GM03348 (cell line): Measurements from ENCODE around the gene GRN.
"Not testable (repeated sequence)": the region's sequence is repeated elsewhere in the genome, so short reads cannot be mapped to it uniquely, and the experiment has no call there.

ENCODE experiments used
- DNase-seq: peaks from one replicate; pipeline ENCODE4 v3.0.0; 2012; ENCODE audit warnings: low spot score

The GRN gene

DNA sequence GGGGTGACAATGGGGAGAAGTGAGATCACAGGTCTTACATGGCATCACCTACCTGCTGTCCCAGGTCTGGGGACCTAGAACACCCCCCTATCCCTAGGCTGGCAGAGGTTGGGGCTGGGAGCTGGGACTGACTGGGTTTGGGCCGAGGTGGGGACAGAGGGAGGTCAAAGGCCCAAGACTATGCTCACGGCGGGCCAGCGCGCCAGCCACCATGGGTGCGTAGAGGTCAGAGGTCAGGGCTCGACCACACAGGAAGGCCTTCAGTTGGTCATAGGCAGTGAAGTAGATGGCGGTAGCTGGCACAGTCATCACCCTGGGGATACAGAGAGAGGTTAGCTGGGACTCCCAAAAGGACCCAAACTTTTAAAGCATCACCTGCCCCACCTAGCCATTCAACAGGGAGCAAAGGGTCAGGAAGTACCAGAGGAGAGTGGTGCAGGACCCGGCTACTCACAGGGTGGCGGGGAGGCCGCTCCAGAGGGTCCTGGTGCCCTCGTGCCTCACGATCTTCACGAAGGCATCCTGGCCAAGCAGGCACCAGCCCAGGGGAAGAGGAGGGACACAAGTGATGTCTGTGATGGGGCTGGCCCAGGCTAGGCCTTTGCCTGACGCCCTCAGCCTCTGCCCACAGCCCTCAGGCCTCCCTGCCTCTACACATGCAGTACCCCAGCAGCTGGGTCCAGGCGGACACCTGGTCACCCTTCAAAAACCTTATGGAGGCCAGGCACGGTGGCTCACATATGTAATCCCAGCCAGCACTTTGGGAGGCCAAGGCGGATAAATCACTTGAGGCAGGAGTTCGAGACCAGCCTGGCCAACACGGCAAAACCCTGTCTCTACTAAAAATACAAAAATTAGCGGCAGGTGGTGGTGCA, 23.6 kb upstream of the GRN start:
- no peak for DNase-seq

DNA sequence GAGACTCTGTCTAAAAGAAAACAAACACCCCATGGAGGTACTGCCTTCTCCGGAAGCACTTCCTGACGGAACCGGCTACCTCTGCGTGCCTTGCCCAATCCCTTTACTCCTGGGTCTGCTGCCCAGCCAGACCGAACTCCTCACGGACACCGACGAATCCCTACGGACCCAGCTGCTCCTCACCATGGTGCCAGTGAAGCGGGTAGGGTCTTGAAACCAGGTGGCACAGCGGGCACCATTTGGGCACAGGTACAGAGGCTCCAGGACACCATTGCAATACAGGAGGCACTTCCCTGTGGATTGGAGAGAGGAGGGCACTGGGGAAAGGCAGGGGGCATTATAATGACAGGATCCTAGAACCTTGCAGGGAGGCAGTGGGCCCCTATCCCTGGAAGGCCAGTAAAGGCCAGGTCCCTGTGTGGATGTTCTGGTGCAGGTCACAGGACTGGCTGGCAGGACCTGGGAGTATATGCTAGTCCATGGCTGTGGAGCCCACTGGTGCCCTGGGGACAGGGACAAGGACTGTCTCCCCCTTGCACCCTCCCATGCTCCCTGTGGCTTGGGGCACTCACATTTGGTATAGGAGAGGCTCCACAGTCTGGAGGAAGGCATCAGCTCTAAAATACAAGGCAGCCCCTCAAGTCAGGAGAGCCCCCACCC, 22.7 kb upstream of the GRN start:
- DNase-seq = no peak

DNA sequence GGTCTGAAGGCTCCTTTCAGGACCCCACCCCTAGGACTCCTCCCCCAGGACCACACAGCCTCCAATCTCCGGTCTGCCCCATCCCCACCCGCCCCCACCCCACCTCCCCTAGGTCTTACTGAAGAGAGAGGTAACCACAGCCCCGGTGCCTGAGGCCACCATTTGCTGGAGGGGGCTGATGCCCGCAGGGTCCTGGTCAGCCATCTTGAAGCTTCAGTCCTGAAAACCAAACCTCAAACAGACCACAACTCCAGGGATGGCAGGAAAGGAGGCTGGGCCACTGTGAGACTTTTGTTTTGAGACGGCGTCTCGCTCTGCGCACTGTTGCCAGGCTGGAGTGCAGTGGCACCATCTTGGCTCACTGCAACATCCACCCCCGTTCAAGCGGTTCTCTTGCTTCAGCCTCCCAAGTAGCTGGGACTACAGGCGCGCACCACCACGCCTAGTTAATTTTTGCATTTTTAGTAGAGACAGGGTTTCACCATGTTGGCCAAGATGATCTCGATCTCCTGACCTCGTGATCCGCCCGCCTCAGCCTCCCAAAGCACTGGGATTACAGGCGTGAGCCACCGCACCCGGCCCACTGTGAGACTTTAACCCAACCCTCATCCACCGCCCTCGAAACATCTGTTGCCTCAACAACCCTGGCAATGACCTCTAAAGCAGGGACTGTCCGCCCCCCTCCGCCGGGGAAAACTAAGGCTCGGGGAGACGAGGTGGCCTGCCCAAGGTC, 21.6 kb upstream of the GRN start:
- no peak for DNase-seq

DNA sequence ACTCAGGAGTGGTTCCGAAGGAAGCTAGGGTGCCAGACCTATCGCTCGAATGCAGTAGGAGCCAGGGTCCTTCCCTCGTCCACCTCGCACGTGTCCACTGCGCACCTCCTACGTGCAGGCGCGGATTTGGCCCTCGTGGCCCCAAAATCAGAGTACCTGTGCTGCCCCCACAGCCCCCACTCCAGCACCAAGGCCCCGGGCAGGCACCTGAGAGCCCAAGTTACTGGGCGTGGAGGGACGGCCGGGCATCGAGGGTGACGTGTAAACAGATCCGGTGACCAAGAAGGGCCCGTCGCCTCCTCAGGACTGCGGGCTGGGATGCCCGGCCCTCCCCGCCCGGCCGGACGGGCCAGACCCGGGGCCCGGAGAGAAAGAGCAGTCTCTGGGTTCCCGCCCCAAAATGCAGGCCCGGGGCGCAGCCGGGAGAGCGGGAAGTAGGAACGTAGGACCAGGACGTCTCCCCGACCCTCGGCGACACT, 21.0 kb upstream of the GRN start:
- peak; percentile 58 for DNase-seq

DNA sequence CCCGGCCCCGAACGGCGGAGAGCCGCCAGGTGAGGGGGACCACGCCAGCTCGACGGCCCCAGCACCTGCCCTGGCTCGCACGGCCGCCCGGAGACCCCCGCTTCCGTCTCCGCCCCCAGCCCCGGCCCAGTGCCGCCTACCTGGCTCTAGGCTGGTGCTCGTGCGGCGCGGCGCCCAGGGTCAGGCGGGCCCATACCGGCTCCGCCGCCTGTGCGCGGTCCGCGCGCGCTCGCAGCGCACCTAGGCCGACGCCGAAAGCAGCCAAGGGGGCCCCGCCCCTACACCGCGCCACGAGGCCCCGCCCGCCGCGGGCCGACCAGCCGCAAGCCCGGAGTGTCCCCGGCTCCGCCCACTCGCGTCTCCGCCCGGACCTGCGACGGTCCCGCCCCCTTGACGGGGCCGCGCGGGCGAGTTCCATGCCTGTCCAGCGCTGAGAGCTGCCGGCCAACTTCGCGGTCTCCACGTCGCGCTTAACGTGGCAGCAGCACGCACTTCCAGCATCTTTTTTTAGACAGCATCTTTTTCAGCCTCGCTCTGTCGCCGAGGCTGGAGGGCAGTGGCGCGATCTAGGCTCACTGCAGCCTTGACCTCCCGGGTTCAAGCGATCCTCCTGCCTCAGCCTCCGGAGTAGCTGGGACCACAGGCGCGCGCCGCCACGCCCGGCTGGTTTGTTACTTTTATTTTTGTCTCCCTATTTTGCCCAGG, 20.4 kb upstream of the GRN start, which contains the start of gene SLC25A39:
SLC25A39 (minus strand) TSS at position 253 of the 705 bp plus-strand sequence. CDS start 1,261 bp downstream, outside the sequence.
- DNase-seq = peak; percentile 98

DNA sequence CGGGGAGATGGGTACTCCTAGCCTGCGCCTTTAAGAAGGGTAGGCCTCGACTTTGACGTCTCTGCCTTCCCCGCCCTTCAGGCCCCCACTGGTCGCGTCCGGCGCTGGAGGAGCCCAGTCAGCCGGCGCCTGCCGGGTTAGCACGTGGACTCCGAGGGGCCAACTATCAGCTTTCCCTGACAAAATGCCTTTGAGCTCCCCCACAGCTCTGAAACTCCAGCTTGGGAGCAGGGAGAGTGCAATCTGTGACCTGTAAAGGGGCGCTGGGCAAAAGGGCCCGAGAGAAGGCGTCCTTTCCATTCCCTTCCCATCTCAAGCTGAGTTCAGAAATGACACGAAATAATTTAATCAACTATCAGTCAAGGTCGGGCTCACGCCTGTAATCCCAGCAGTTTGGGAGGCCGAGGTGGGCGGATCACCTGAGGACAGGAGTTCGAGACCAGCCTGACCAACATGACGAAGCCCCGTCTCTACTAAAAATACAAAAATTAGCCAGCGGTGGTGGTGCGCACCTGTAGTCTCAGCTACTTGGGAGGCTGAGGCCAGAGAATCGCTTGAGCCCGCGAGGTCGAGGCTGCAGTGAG, 18.1 kb upstream of the GRN start:
- DNase-seq = peak; percentile 97

DNA sequence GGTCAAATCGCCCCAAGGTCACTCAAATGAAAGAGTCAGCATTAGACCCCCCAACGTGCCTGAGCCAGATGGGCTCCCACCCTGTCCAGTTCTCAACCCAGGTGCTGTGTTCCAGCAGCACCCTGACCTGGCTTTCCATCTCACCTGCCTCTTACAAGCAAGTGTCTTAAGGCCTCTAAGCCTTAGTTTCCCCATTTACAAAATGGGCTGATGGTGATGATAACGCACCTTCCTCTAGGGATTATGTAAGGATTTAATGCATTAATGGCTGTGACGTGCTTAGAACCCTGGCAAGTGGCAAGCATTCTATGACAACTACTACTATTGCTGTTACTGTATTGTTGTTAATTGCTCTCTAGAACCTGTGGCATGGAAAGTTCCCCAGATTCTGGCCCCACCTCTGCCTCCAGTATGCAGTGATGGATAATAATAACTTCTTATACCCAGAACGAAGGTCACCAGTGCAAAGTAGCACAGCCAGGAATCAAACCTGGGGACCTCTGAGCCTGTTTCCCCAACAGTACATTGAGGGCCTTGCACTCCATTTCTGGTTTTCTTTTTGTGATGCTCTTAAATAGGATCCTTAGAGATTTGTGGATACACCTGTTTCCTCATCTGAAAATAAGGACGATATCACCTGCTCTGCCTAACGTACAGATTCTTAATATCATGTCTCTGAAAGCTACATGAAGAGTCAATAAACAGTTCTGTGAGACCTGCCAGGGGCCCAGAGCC, 17.2 kb upstream of the GRN start:
- no peak for DNase-seq

DNA sequence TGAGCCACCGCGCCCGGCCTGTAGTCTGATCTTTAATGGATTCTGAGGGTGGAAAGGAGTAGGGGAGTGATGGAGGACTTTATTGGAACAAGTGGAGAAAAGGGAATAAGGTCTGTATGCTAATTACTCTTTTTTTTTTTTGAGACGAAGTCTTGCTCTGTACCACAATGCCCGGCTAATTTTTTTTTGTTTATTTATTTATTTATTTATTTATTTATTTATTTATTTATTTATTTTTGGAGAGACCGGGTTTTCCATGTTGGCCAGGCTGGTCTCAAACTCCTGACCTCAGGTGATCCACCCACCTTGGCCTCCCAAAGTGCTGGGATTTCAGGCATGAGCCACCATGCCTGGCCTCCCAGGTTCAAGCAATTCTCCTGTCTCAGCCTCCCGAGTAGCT, 15.6 kb upstream of the GRN start:
- DNase-seq = not testable (repeated sequence)

DNA sequence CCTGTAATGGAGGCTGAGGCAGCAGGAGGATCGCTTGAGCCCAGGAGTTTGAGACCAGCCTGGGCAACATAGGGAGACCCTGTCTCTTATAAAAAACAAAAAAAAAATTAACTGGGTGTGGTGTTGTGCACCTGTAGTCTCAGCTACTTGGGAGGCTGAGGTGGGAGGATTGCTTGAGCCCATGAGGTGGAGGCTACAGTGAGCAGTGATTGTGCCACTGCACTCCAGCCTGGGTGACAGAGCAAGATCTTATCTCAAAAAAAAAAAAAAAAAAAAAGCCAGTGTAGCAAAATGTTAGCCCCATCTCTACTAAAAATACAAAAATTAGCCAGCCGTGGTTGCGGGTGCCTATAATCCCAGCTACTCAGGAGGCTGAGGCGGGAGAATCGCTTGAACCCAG, 14.8 kb upstream of the GRN start:
- not testable (repeated sequence) for DNase-seq

DNA sequence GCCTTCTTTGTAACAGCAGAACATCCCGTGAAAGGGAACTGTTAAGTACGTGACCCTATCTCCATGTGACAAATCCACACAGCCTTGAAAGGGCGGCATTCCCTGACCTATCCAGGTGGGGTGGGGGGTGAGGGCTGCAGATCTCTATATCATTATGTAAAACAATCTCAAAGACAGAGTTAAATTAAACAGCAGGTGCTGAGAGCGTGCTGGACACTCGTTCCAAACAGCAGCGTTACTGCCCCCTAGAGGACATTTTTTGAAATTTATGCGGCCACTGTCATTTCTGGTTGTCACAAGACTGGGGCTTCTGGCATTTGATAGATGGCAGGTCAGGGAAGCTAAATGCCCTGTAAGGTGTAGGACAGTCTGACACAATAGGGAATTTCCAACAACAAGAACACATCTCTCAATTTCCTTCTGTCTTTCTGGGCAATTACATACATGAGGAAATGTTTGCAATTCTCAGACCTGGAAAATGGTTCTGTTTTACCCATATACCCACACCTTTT, 13.8 kb upstream of the GRN start:
- DNase-seq = peak; percentile 75

DNA sequence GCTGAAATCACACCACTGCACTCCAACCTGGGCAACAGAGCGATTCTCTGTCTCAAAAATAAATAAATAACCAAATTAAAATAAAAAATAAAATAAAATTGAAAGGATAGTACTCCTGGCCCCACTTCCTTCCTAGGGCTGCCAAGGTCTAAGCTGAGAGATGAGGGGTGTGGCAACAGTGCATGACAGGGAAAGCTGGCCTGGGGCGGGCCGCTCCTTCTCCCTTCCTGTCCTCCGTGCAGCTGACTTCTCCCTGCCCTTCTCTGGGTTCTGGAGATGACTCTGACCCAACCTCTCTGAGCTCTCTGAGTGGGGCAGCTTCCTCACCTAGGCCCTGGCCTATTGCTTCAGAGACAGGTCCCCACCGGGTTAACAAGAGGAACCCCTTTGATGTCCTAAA, 11.7 kb upstream of the GRN start:
- no peak for DNase-seq

DNA sequence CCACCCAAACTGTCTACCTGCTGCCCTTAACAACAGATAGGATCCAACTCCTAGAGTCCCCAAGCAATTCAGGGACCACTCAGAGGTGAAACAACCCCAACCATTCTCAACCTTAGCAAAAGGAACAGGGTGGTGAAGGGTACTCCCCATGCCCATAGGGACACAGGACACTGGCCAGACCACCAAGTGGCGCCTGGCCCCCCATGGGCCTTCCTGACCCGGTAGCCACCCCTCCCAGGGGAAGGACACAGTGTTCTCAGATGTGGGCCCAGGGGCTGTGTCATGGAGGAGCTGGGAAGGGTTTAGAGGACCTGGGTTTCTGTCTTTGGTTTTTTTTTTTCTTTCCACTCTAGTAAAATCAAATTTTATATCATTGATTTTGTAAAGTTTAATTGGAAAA, 10.8 kb upstream of the GRN start:
- DNase-seq = no peak

DNA sequence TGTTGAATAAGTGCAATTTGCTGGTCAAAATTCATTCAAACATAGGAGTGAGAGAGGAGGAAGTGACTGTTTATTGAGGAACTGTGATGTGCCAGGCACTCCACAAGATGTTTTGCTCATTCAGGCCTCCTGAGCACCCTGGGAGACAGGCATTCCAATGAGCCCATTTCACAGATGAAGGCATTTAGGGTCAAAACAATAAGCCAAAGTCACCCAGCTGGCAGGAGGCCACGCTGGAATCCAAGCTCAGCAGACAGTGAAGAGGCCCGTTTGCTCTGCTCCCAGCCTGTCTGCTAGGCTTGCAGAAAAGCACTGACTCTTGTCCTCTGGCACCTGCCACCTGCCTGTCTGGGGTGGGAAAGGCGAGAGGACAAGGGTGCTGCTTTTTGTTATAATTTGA, 10.4 kb upstream of the GRN start:
- DNase-seq = no peak

DNA sequence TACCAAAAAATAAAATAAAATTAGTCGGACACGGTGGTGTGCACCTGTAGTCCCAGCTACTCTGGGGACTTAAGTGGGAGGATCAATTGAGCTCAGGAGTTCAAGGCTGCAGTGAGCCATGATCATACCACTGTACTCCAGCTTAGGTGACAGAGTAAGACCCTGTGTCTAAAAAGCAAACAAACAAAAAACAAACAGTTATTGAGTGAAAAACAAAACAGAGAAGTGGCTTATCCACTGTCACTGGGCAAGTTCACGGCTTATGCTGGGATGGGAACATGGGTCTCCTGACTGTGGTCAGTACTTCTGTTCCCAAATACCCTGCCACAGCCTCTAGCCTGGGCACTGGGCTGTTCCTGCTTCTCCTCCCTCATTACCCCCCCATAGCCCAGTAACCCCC, 9.5 kb upstream of the GRN start:
- DNase-seq = no peak

DNA sequence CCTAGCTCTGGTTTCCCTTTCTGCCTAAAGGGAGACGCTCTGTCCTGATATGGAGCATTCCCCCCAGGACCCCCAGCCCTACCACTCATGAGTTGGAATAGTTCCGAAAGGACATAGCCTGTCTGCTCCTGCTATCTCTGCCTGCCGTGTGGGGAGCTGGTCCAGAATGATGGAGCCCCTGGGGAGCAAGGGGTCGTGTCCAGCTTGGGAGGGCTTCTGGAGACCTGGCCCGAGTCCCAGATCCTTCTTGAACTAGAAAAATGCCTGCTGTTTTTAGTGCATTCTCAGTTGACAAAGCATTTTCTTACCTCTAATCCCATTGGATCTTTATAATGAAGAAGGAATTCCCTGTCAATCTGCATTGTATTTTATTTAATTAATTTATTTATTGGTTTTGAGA, 9.1 kb upstream of the GRN start:
- DNase-seq = no peak

DNA sequence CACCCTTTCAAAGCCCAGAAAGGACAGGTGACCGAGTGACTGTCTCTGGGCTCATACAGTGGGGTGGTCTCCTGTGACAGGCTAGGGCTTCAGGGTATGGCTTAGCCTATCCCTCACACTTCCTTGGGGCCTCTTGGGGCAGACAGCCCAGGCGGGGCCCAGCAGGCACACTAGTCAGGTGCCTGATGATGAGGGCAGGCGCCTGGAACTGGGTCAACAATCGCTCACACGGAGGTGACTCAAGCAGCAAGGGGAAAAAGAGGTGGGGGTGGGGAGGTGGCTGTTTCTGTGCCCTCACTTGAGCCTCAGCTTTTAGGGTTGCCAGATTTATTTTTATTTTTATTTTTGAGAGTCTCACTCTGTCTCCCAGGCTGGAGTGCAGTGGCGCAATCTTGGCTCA, 6.4 kb upstream of the GRN start:
- DNase-seq = no peak

DNA sequence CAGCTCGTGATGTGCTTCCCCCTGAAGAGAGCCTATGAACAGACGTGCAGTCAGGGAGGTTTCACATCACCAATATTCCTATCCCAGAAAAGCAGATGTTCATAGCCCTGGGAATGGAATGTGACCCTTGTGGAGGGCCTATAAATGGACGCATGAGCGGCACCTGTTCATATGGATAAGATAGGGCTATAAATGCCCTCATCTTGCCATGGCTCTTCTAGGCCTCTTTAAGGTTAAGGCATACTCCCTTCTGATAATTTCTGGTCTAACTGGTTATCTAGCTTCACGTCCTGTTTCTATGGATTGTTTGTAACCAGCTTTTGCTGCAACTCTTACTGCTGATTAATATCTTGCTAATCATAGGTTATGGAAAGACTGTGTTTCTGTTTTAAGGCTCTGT, 4.5 kb upstream of the GRN start:
- not testable (repeated sequence) for DNase-seq

DNA sequence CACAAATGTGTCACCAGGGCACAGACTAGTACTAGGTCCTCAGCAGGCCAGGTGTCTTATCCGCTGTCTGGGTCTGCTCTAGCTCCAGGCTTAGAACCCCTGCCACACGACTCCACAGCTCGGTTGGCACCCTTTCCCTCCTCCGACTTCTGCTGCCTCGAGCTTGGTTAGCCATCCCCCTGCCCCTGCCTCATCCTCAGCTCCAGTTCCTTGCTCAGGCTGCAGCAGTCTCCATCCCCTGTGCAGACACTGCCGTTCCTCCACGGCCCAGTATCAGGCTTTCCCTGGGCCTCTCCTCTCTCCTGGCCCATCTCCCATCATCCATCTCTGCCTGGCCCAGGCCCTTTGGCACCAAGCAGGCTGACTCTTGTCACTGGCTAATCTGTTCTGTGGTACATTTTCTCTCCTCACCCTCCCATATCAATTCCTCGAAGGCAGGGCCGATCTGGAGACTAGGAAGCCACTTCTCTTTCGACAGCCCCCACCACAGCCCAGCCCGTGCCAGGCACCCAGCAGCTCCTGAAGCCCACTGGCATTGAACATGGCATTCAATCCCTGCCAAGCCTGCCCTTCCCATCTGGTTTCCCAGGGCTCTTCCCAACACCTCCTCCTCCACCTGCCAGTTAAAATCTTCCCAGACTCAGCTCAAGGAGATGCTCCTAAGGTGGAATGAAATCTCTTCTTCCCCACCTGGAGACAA, 1.4 kb upstream of the GRN start:
- no peak for DNase-seq

DNA sequence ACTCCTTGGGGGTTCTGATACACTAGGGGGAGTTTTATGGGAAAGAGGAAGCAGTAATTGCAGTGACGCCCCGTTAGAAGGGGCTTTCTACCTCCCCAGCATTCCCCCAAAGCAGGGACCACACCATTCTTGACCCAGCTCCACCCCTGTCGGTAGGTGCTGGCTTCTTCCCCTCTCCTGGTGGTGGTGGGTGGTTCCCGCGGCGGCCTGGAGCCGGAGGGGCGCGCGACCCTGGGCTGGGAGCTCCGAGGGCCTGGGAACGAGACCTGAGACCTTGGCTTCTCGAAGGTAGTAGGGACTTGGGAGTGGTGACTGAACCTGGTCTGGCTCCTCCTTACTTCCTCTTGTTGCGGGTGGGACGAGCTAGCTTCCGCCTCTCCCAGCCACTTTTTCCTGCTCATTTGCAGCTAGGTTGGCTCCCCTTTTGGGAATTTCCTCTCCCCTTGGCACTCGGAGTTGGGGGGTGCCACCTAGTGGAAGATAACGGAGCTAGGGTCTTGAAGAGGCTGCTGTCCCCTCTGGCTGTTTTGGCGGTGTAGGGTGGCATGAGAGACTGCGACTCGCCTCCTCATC, 438 bp downstream of the GRN start:
- peak; percentile 73 for DNase-seq
